ENCODE measurements around the gene TSSK2. TPM values are rescaled to one million over a fixed set of nuclear protein-coding genes. Genes with fewer than 3 reads are reported as not detected.
"Not testable (repeated sequence)": the region's sequence is repeated elsewhere in the genome, so short reads cannot be mapped to it uniquely, and the experiment has no call there.

Gene TSSK2
- total and polyA plus RNA-seq, 8 donors, result 0.67 TPM; not detected in 7

- H3K36me3 ChIP-seq, result no peaks in the 10 kb centered on the region
- intact Hi-C loops (cut with DNase I), result no loop called here
- no peak overlapping the region for H3K4me3 ChIP-seq
- H3K27me3 ChIP-seq, result peaks cover 38 to 84% of the 10 kb centered on the region in 2 donors
- no peak overlapping the region for H3K27ac ChIP-seq
- H3K9me3 ChIP-seq, result no peaks in the 10 kb centered on the region
- TF ChIP-seq CTCF (IDR thresholded peaks at IDR 0.05), result no peak
- peaks cover 3 to 12% of the 10 kb centered on the region in 2 donors for H3K4me1 ChIP-seq
- ATAC-seq (no peak), DNase-seq (no peak)
These were observed 22.1 kb downstream of the TSSK2 start for GRCh38 chr22:19152942-19153883.

GRCh38 chr22:19156109-19156508, 25.0 kb downstream of the TSSK2 start:
- H3K36me3 ChIP-seq; H3K27ac ChIP-seq; H3K4me1 ChIP-seq; H3K4me3 ChIP-seq; DNase-seq; ATAC-seq; intact Hi-C loops (cut with DNase I); H3K9me3 ChIP-seq: not testable (repeated sequence)
- peaks cover 13 to 56% of the 10 kb centered on the region in 2 donors for H3K27me3 ChIP-seq

GRCh38 chr22:19158649-19159048, 27.5 kb downstream of the TSSK2 start:
- H3K27ac ChIP-seq; H3K4me3 ChIP-seq; intact Hi-C loops (cut with DNase I); H3K4me1 ChIP-seq; H3K36me3 ChIP-seq; DNase-seq; ATAC-seq; H3K9me3 ChIP-seq: not testable (repeated sequence)
- H3K27me3 ChIP-seq, result peaks cover 0 to 32% of the 10 kb centered on the region in 2 donors

- DNase-seq (no peak), ATAC-seq (no peak)
- intact Hi-C loops (cut with DNase I), result no loop called here
- H3K36me3 ChIP-seq, result no peaks in the 10 kb centered on the region
- no peaks in the 10 kb centered on the region for H3K9me3 ChIP-seq
- no peak overlapping the region for H3K4me3 ChIP-seq
- TF ChIP-seq CTCF (IDR thresholded peaks at IDR 0.05), result no peak
- peaks cover 0 to 2% of the 10 kb centered on the region in 2 donors for H3K4me1 ChIP-seq
- peaks cover 15 to 56% of the 10 kb centered on the region in 2 donors for H3K27me3 ChIP-seq
- no peak overlapping the region for H3K27ac ChIP-seq
These were observed 33.3 kb downstream of the TSSK2 start for GRCh38 chr22:19164425-19164824.

- ATAC-seq, result no peak
- H3K4me3 ChIP-seq, result no peak overlapping the region
- H3K27me3 ChIP-seq, result peaks cover 23 to 72% of the 10 kb centered on the region in 2 donors
- DNase-seq, result no peak
- no peak overlapping the region for H3K27ac ChIP-seq
- no peaks in the 10 kb centered on the region for H3K9me3 ChIP-seq
- TF ChIP-seq CTCF (IDR thresholded peaks at IDR 0.05), result no peak
- intact Hi-C loops (cut with DNase I), result no loop called here
- H3K36me3 ChIP-seq, result no peaks in the 10 kb centered on the region
- H3K4me1 ChIP-seq, result peaks cover 0 to 20% of the 10 kb centered on the region in 2 donors
These were observed 35.3 kb downstream of the TSSK2 start for GRCh38 chr22:19166421-19166820.

- H3K27ac ChIP-seq, result no peak overlapping the region
- peaks cover 0 to 25% of the 10 kb centered on the region in 2 donors for H3K4me1 ChIP-seq
- H3K36me3 ChIP-seq, result no peaks in the 10 kb centered on the region
- intact Hi-C loops (cut with DNase I), result no loop called here
- ATAC-seq, result no peak
- no peaks in the 10 kb centered on the region for H3K9me3 ChIP-seq
- peaks cover 23 to 72% of the 10 kb centered on the region in 2 donors for H3K27me3 ChIP-seq
- TF ChIP-seq CTCF (IDR thresholded peaks at IDR 0.05), result no peak
- no peak overlapping the region for H3K4me3 ChIP-seq
- no peak for DNase-seq
These were observed 36.2 kb downstream of the TSSK2 start for GRCh38 chr22:19167106-19167869.

All from left lung (tissue), 10 donors.